ENCODE measurements around the gene CELF6. TPM values are rescaled to one million over a fixed set of nuclear protein-coding genes. Genes with fewer than 3 reads are reported as not detected.

CELF6 gene
- polyA plus RNA-seq, 3 donors: 2.9 TPM; not detected in 2

DNA sequence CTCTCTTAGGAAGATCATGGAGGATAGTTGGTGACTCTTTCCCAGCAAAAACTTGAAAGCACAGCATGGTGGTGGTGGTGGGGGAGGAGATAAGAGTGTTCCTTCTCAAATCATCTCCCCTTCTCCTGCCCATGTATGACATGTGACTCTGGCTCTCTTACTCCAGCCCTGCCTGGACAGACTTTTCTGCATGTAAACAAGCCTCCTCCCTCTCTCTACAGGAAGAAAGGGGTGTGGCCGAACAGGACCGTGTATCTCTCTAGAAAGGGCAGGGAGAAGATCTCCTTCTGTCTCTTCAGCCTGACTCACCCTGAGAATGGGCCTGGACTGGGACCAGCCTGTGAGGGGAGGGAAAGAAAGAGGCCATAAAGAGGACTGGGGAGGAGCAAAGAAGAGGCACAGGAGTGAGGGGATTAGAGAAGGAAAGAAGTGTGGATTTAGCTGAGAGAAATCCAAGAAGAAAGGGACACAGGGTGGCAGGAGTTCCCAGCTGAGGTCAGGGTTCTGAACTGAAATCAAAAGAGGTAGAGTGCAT is 1.5 kb downstream of the CELF6 start:
- intact Hi-C loops (cut with micrococcal nuclease): loop anchor here (5.0 to 10.0 kb wide), 5 partner anchors 56 to 356 kb away; partner anchors contain the start of genes HEXA (in 2 of the 2) and ARIH1 (in 1 of the 2)
- Mint-ChIP-seq H3K36me3 (peaks cover 0 to 5% of the 10 kb centered on the region in 2 donors), H3K9me3 (peaks cover 0 to 8% (median 3%) of the 10 kb centered on the region in 7 donors), H3K4me1 (peaks cover 20% of the 10 kb centered on the region), H3K27me3 (ENCODE audit: low read depth in 3 of 3) (peaks cover 18 to 22% (median 19%) of the 10 kb centered on the region in 3 donors), H3K4me3 (peak overlapping the region in 1 of 2 donors; percentile 83), H3K27ac (peak overlapping the region in 3 of 7 donors; percentile 19 to 72 (median 41))
- Histone ChIP-seq H3K4me3 (replicated peaks in 1 of 3; ENCODE audit: low read depth in 2 of 3, low read length in 3 of 3) (no peak overlapping the region), H3K79me2 (ENCODE audit: insufficient read depth, low read length) (no peaks in the 10 kb centered on the region), H3K27ac (ENCODE audit: low read depth in 1 of 2, low read length in 2 of 2) (no peak overlapping the region), H4K20me1 (ENCODE audit: insufficient read depth, low read length) (peaks cover 10% of the 10 kb centered on the region), H2AFZ (ENCODE audit: insufficient read depth, low read depth, low read length, poor library complexity, severe bottlenecking) (no peak overlapping the region), H3K9ac (ENCODE audit: insufficient read depth, low read length, poor library complexity, severe bottlenecking) (no peak overlapping the region), H3K4me1 (ENCODE audit: control insufficient read depth in 1 of 2, insufficient read depth in 2 of 2, low read length in 2 of 2) (peaks cover 8% of the 10 kb centered on the region in 2 donors), H3K27me3 (ENCODE audit: control insufficient read depth in 2 of 2, insufficient read depth in 2 of 2, low read length in 2 of 2) (peaks cover 0 to 11% of the 10 kb centered on the region in 2 donors), H3K4me2 (replicated peaks; ENCODE audit: extremely low read depth, low read length, poor library complexity, severe bottlenecking) (no peak overlapping the region), H3K36me3 (replicated peaks in 1 of 2; ENCODE audit: control insufficient read depth in 1 of 2, insufficient read depth in 2 of 2, low read length in 2 of 2) (no peaks in the 10 kb centered on the region), H3K9me3 (replicated peaks in 1 of 2; ENCODE audit: control insufficient read depth in 1 of 2, insufficient read depth in 1 of 2, low read length in 2 of 2) (no peaks in the 10 kb centered on the region)
- TF ChIP-seq, protein P1, sequence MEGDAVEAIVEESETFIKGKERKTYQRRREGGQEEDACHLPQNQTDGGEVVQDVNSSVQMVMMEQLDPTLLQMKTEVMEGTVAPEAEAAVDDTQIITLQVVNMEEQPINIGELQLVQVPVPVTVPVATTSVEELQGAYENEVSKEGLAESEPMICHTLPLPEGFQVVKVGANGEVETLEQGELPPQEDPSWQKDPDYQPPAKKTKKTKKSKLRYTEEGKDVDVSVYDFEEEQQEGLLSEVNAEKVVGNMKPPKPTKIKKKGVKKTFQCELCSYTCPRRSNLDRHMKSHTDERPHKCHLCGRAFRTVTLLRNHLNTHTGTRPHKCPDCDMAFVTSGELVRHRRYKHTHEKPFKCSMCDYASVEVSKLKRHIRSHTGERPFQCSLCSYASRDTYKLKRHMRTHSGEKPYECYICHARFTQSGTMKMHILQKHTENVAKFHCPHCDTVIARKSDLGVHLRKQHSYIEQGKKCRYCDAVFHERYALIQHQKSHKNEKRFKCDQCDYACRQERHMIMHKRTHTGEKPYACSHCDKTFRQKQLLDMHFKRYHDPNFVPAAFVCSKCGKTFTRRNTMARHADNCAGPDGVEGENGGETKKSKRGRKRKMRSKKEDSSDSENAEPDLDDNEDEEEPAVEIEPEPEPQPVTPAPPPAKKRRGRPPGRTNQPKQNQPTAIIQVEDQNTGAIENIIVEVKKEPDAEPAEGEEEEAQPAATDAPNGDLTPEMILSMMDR (IDR thresholded peaks at IDR 0.05): no peak
- DNase-seq: no peak
- no CpG with 5 or more reads among the region's 2 CpGs for WGBS (ENCODE audit: insufficient coverage)

DNA sequence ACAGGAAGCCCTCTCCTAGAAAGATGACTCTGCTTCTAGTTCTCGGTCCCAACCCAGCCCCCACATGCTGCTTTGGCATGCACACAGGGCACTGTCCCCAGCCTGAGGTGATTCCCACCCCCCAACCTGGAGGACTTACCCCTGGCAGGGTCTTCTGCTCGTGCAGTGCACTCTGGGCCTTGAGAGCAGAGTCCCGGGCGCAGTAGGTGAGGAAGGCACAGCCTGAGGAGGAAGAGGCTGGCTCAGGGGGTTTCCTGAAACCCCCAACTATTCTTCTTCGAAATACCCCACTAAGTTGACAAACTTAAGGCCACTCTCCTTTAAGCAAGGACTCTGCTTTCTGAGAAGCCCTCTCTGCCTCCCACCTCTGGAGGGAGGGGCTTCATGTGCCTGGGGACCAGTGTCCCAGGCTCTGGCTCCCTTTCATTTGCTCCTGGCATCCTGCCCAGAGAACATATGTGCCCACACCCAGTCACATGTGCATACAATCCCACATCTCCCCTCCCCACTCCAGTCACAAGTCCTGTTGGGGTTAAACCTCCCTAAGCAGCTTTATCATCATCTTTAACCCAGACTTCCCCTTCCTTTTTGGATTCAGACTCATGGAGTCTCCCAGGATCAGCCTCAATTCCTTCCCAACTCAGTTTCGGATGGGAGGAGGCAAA is 4.1 kb downstream of the CELF6 start:
- Histone ChIP-seq H3K4me1 (ENCODE audit: control insufficient read depth in 1 of 2, insufficient read depth in 2 of 2, low read length in 2 of 2) (peaks cover 8% of the 10 kb centered on the region in 2 donors), H3K79me2 (ENCODE audit: insufficient read depth, low read length) (no peaks in the 10 kb centered on the region), H3K4me2 (replicated peaks; ENCODE audit: extremely low read depth, low read length, poor library complexity, severe bottlenecking) (no peak overlapping the region), H3K9me3 (replicated peaks in 1 of 2; ENCODE audit: control insufficient read depth in 1 of 2, insufficient read depth in 1 of 2, low read length in 2 of 2) (no peaks in the 10 kb centered on the region), H3K9ac (ENCODE audit: insufficient read depth, low read length, poor library complexity, severe bottlenecking) (no peak overlapping the region), H3K27me3 (ENCODE audit: control insufficient read depth in 2 of 2, insufficient read depth in 2 of 2, low read length in 2 of 2) (peaks cover 0 to 11% of the 10 kb centered on the region in 2 donors), H3K27ac (ENCODE audit: low read depth in 1 of 2, low read length in 2 of 2) (no peak overlapping the region), H3K36me3 (replicated peaks in 1 of 2; ENCODE audit: control insufficient read depth in 1 of 2, insufficient read depth in 2 of 2, low read length in 2 of 2) (no peaks in the 10 kb centered on the region), H4K20me1 (ENCODE audit: insufficient read depth, low read length) (peaks cover 10% of the 10 kb centered on the region), H3K4me3 (replicated peaks in 1 of 3; ENCODE audit: low read depth in 2 of 3, low read length in 3 of 3) (no peak overlapping the region), H2AFZ (ENCODE audit: insufficient read depth, low read depth, low read length, poor library complexity, severe bottlenecking) (no peak overlapping the region)
- Mint-ChIP-seq H3K4me3 (no peak overlapping the region), H3K27ac (no peak overlapping the region), H3K4me1 (peaks cover 18% of the 10 kb centered on the region), H3K9me3 (peaks cover 0 to 5% (median 2%) of the 10 kb centered on the region in 7 donors), H3K36me3 (peaks cover 0 to 2% of the 10 kb centered on the region in 2 donors), H3K27me3 (ENCODE audit: low read depth in 3 of 3) (peaks cover 16 to 20% (median 19%) of the 10 kb centered on the region in 3 donors)
- intact Hi-C loops (cut with micrococcal nuclease): loop anchor here (5.0 to 10.0 kb wide), 5 partner anchors 59 to 359 kb away; partner anchors contain the start of genes HEXA (in 2 of the 2) and ARIH1 (in 1 of the 2)
- DNase-seq: no peak
- WGBS (ENCODE audit: insufficient coverage): no CpG with 5 or more reads among the region's 6 CpGs
- TF ChIP-seq, protein P1 (IDR thresholded peaks at IDR 0.05): no peak
